ENCODE measurements around the gene CAMSAP3.
A peak's percentile ranks its signal among the peaks of the same experiment; 100 is the strongest.

The CAMSAP3 gene

GRCh38 chr19:7612282-7613274 is 16.9 kb downstream of the CAMSAP3 start:
- DNase-seq, result no peak

- no peak for DNase-seq
Observed at GRCh38 chr19:7614859-7615741, 19.4 kb downstream of the CAMSAP3 start.

- DNase-seq, result no peak
Observed at GRCh38 chr19:7617172-7617571, 21.5 kb downstream of the CAMSAP3 start.

- no peak for DNase-seq
Observed at GRCh38 chr19:7617735-7618134, 22.1 kb downstream of the CAMSAP3 start.

GRCh38 chr19:7618348-7618747 is 22.7 kb downstream of the CAMSAP3 start:
- DNase-seq, result no peak

- no peak for DNase-seq
Observed at GRCh38 chr19:7618771-7619510, 23.3 kb downstream of the CAMSAP3 start.

GRCh38 chr19:7619671-7620441 is 24.2 kb downstream of the CAMSAP3 start:
- no peak for DNase-seq

GRCh38 chr19:7620442-7621412 is 25.1 kb downstream of the CAMSAP3 start:
- DNase-seq, result no peak

- DNase-seq, result no peak
Observed at GRCh38 chr19:7622933-7623685, 27.4 kb downstream of the CAMSAP3 start.

- DNase-seq, result no peak
Observed at GRCh38 chr19:7623725-7624603, 28.3 kb downstream of the CAMSAP3 start.

GRCh38 chr19:7624810-7625209 is 29.1 kb downstream of the CAMSAP3 start:
- DNase-seq, result no peak

- DNase-seq, result no peak
Observed at GRCh38 chr19:7625763-7626372, 30.2 kb downstream of the CAMSAP3 start.

- no peak for DNase-seq
Observed at GRCh38 chr19:7627166-7627565, 31.5 kb downstream of the CAMSAP3 start.

GRCh38 chr19:7628589-7629311 is 33.1 kb downstream of the CAMSAP3 start:
- DNase-seq, result no peak

GRCh38 chr19:7629347-7630054 is 33.8 kb downstream of the CAMSAP3 start, which contains the start of the genes PET100 and XAB2:
PET100 (plus strand) TSS chr19:7629793; CDS start chr19:7629834, 41 bp downstream.
XAB2 (minus strand) TSS chr19:7629545; CDS start chr19:7629527, 18 bp downstream.
- peak; percentile 97 for DNase-seq

- DNase-seq, result no peak
Observed at GRCh38 chr19:7631577-7631976, 35.9 kb downstream of the CAMSAP3 start.

All from NCI-H1436 (cell line).